HUES48 (cell line): ENCODE results near the gene MBNL2.
A peak's percentile ranks its signal among the peaks of the same experiment; 100 is the strongest.

Source experiments
- H3K27ac ChIP-seq: one replicate; pipeline ENCODE4 v1.7.0; 2013; ENCODE audit warnings: low read depth, low read length, inconsistent platforms
- H3K27me3 ChIP-seq: 2 replicates; pipeline ENCODE4 v1.6.1; 2013; ENCODE audit warnings: mild to moderate bottlenecking, low read length; ENCODE audit not compliant: control insufficient read depth, insufficient read depth
- H3K36me3 ChIP-seq: 2 replicates; pipeline ENCODE4 v1.6.1; 2013; ENCODE audit warnings: low read length; ENCODE audit not compliant: control insufficient read depth, insufficient read depth
- H3K4me1 ChIP-seq: 2 replicates; pipeline ENCODE4 v1.6.1; 2013; ENCODE audit warnings: mild to moderate bottlenecking, low read length; ENCODE audit not compliant: control insufficient read depth, insufficient read depth
- H3K4me3 ChIP-seq: 2 replicates; pipeline ENCODE4 v1.5.1; 2013; ENCODE audit warnings: mild to moderate bottlenecking, low read depth, low read length
- H3K9ac ChIP-seq: 2 replicates; pipeline ENCODE4 v1.6.1; 2013; ENCODE audit warnings: mild to moderate bottlenecking, low read depth, low read length, moderate library complexity
- H3K9me3 ChIP-seq: 2 replicates; pipeline ENCODE4 v1.6.1; 2013; ENCODE audit warnings: low read length; ENCODE audit not compliant: control insufficient read depth, insufficient read depth

Gene MBNL2

DNA sequence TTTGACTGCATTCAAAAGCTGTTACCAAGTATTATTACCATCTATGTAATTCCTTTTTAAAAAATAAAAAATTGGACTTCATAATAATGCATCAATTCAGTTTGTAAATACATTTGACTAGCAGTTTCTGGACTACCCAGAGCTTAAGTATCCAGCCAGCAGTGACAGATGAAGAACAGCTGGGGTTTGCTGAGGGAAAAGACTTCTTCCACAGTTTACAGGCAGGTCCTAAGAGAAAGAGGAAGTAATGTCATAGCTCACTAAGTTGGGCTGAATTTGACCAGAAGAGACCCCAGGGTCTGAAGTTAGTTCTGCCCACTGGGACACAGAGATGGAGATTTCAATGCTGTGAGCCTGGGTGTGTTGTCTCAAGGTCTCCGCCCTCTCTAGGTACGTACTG, 96.4 kb downstream of the MBNL2 start:
- Histone ChIP-seq H3K4me1 (no peaks in the 10 kb centered on the region), H3K27me3 (no peaks in the 10 kb centered on the region), H3K36me3 (no peaks in the 10 kb centered on the region), H3K9me3 (no peaks in the 10 kb centered on the region), H3K4me3 (no peak overlapping the region), H3K9ac (no peak overlapping the region), H3K27ac (no peak overlapping the region)

- no peak overlapping the region for H3K9ac ChIP-seq
- no peaks in the 10 kb centered on the region for H3K27me3 ChIP-seq
- H3K27ac ChIP-seq: no peak overlapping the region
- H3K4me1 ChIP-seq: no peaks in the 10 kb centered on the region
- H3K9me3 ChIP-seq: no peaks in the 10 kb centered on the region
- H3K36me3 ChIP-seq: no peaks in the 10 kb centered on the region
- H3K4me3 ChIP-seq: no peak overlapping the region
Observed at GRCh38 chr13:97319113-97319720, 97.1 kb downstream of the MBNL2 start.

GRCh38 chr13:97321101-97321500, 99.0 kb downstream of the MBNL2 start:
- Histone ChIP-seq H3K9me3 (no peaks in the 10 kb centered on the region), H3K27me3 (no peaks in the 10 kb centered on the region), H3K4me3 (no peak overlapping the region), H3K36me3 (no peaks in the 10 kb centered on the region), H3K9ac (no peak overlapping the region), H3K27ac (no peak overlapping the region), H3K4me1 (no peaks in the 10 kb centered on the region)

- no peaks in the 10 kb centered on the region for H3K9me3 ChIP-seq
- H3K9ac ChIP-seq: no peak overlapping the region
- no peaks in the 10 kb centered on the region for H3K27me3 ChIP-seq
- H3K27ac ChIP-seq: no peak overlapping the region
- H3K4me1 ChIP-seq: no peaks in the 10 kb centered on the region
- H3K4me3 ChIP-seq: no peak overlapping the region
- no peaks in the 10 kb centered on the region for H3K36me3 ChIP-seq
Observed at GRCh38 chr13:97321616-97322321, 99.6 kb downstream of the MBNL2 start.

GRCh38 chr13:97322740-97323342, 100.7 kb downstream of the MBNL2 start:
- no peaks in the 10 kb centered on the region for H3K9me3 ChIP-seq
- H3K27me3 ChIP-seq: no peaks in the 10 kb centered on the region
- H3K4me3 ChIP-seq: no peak overlapping the region
- H3K9ac ChIP-seq: no peak overlapping the region
- no peaks in the 10 kb centered on the region for H3K36me3 ChIP-seq
- H3K27ac ChIP-seq: no peak overlapping the region
- H3K4me1 ChIP-seq: peaks cover 3% of the 10 kb centered on the region

GRCh38 chr13:97324115-97324514, 102.0 kb downstream of the MBNL2 start:
- Histone ChIP-seq H3K27ac (no peak overlapping the region), H3K9me3 (no peaks in the 10 kb centered on the region), H3K9ac (no peak overlapping the region), H3K36me3 (no peaks in the 10 kb centered on the region), H3K27me3 (no peaks in the 10 kb centered on the region), H3K4me1 (peaks cover 16% of the 10 kb centered on the region), H3K4me3 (no peak overlapping the region)

- no peaks in the 10 kb centered on the region for H3K36me3 ChIP-seq
- no peak overlapping the region for H3K4me3 ChIP-seq
- H3K27ac ChIP-seq: no peak overlapping the region
- no peak overlapping the region for H3K9ac ChIP-seq
- peaks cover 18% of the 10 kb centered on the region for H3K4me1 ChIP-seq
- no peaks in the 10 kb centered on the region for H3K9me3 ChIP-seq
- H3K27me3 ChIP-seq: no peaks in the 10 kb centered on the region
Observed at GRCh38 chr13:97325738-97326137, 103.6 kb downstream of the MBNL2 start.

DNA sequence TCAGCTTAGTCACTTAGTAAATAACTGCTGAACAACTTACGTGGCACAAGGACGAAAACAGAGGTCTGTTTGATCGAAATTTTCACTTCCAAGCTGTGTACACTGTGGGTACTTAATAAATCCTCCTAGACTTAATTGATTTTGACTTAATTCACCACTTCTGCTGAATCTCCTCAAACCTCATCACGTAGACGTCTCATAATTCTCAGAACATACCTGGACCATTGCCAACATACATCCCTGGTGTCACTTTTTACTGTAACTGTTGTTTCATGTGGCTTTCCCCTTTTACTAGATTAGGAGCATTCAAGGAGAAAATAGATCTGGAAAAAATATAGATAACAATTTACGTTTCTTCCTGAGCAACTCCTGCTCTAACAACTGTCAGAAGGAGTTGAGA, 105.0 kb downstream of the MBNL2 start:
- H3K36me3 ChIP-seq: no peaks in the 10 kb centered on the region
- no peaks in the 10 kb centered on the region for H3K9me3 ChIP-seq
- no peak overlapping the region for H3K4me3 ChIP-seq
- H3K4me1 ChIP-seq: peaks cover 18% of the 10 kb centered on the region
- no peak overlapping the region for H3K27ac ChIP-seq
- H3K9ac ChIP-seq: no peak overlapping the region
- H3K27me3 ChIP-seq: no peaks in the 10 kb centered on the region

- no peak overlapping the region for H3K27ac ChIP-seq
- H3K36me3 ChIP-seq: no peaks in the 10 kb centered on the region
Observed at GRCh38 chr13:97327506-97328221, 105.5 kb downstream of the MBNL2 start.

DNA sequence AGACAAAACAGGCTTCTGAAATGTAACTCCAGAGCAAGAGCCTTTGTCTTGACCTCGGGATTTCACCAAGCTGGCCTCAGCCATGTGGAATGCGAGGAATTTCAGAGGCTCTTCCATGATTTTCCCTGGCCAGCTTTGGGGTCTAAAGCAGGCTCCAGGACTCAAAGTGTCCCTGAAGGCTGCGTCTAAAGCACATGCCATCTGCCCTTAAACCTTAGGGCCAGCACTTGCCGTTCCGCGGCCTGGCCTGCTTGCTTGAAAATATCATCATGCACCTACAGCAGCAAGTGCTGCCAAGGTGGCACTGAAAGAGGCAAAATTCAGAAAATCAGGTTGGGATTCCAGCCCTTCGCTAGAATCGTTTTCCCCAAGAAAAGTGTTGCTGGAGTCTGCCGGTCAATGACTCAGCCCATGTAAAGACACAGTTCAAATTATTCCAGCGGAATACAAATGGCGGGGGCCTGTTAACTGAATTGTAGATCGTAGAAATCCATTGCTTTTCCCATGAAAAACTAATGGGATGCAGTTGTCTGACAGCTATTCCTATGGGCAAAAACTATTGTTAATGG, 106.2 kb downstream of the MBNL2 start:
- H3K9me3 ChIP-seq: no peaks in the 10 kb centered on the region
- H3K9ac ChIP-seq: peak overlapping the region; percentile 58; the same call in 1 of the 2 replicates
- no peak overlapping the region for H3K4me3 ChIP-seq
- H3K36me3 ChIP-seq: no peaks in the 10 kb centered on the region
- H3K27me3 ChIP-seq: no peaks in the 10 kb centered on the region
- H3K27ac ChIP-seq: peak overlapping the region; percentile 89
- peaks cover 18% of the 10 kb centered on the region for H3K4me1 ChIP-seq

More at GRCh38 chr13:97327506-97328221, 105.5 kb downstream of the MBNL2 start:
- H3K4me3 ChIP-seq: no peak overlapping the region
- H3K9me3 ChIP-seq: no peaks in the 10 kb centered on the region
- H3K27me3 ChIP-seq: no peaks in the 10 kb centered on the region
- H3K4me1 ChIP-seq: peaks cover 18% of the 10 kb centered on the region
- H3K9ac ChIP-seq: no peak overlapping the region
